HUES64 (cell line): ENCODE data around the gene CD59.
A peak's percentile ranks its signal among the peaks of the same experiment; 100 is the strongest.
"Not testable (repeated sequence)": the region's sequence is repeated elsewhere in the genome, so short reads cannot be mapped to it uniquely, and the experiment has no call there.

Experiments used
- H3K27ac ChIP-seq: 2 replicates; pipeline ENCODE4 v1.7.0; 2013; ENCODE audit warnings: low read depth, low read length, inconsistent platforms
- H3K27me3 ChIP-seq: 2 replicates; pipeline ENCODE4 v1.6.1; 2013; ENCODE audit warnings: mild to moderate bottlenecking, low read length; ENCODE audit not compliant: insufficient read depth
- H3K36me3 ChIP-seq: 2 replicates; pipeline ENCODE4 v1.6.1; 2013; ENCODE audit warnings: mild to moderate bottlenecking, low read length; ENCODE audit not compliant: insufficient read depth
- H3K4me1 ChIP-seq: 2 replicates; pipeline ENCODE4 v1.6.1; 2013; ENCODE audit warnings: mild to moderate bottlenecking, low read length, moderate library complexity; ENCODE audit not compliant: insufficient read depth
- H3K4me3 ChIP-seq: 2 replicates; pipeline ENCODE4 v1.5.1; 2013; ENCODE audit warnings: mild to moderate bottlenecking, low read length, moderate library complexity
- H3K9ac ChIP-seq: 2 replicates; pipeline ENCODE4 v1.6.1; 2013; ENCODE audit warnings: mild to moderate bottlenecking, low read depth, low read length
- H3K9me3 ChIP-seq: 2 replicates; pipeline ENCODE4 v1.6.1; 2013; ENCODE audit warnings: low read depth, low read length; ENCODE audit not compliant: insufficient read depth
- whole genome bisulfite sequencing: fragments of 150-250, 120-280 bp; methylation state at CpG from one replicate; pipeline ENCODE4 v1.1.7; 2013; ENCODE audit warnings: missing lambda C conversion rate; 5-methylcytosine and 5-hydroxymethylcytosine counted together

Gene CD59

DNA sequence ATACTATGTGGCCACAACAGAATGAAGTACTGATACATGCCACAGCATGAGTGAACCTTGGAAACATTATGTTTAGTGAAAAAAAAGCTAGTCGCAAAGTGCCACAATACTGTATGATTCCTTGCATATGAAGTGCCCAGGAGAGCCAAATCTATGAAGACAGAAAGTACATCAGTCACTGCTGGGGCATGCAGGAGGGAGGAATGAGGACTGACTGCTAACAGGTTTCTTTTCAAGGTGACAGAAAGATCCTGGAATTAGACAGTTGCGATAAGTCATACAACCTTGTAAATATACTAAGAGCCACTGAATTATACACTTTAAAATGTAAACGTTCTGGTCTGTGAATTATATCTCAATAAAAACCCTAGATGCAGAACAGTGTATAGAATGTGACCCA lies 23.8 kb downstream of the CD59 start:
- Histone ChIP-seq H3K4me3 (no peak overlapping the region), H3K27ac (no peak overlapping the region), H3K9me3 (no peaks in the 10 kb centered on the region), H3K9ac (no peak overlapping the region), H3K27me3 (no peaks in the 10 kb centered on the region), H3K4me1 (no peaks in the 10 kb centered on the region), H3K36me3 (peaks cover 61% of the 10 kb centered on the region)
- WGBS, result over 99% methylated on average over 3 of the region's 3 CpGs

DNA sequence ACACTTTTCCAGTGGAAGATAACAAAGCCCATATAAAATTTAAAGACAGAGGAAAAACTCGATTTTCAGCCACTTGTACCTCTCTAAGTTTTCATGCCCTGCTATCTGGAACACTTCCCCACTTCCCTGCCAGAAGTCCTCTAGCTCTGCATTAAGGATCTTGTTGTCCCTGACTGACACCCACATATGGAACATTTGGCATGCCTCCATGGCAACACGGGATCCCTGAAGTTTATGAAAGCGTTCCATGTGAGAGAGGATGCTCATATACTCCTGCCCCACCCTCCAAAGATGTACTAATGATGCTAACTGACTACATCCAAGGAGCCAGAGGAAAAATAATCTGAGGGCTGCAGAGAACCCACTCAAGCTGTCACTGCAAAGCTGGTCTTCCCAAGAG lies 26.8 kb downstream of the CD59 start:
- peaks cover 6% of the 10 kb centered on the region; the same call in 1 of the 2 replicates for H3K4me1 ChIP-seq
- no peaks in the 10 kb centered on the region for H3K9me3 ChIP-seq
- H3K9ac ChIP-seq, result no peak overlapping the region
- peaks cover 39% of the 10 kb centered on the region for H3K36me3 ChIP-seq
- no peak overlapping the region for H3K27ac ChIP-seq
- WGBS, result 86% methylated on average over 3 of the region's 3 CpGs
- no peaks in the 10 kb centered on the region for H3K27me3 ChIP-seq
- H3K4me3 ChIP-seq, result no peak overlapping the region

DNA sequence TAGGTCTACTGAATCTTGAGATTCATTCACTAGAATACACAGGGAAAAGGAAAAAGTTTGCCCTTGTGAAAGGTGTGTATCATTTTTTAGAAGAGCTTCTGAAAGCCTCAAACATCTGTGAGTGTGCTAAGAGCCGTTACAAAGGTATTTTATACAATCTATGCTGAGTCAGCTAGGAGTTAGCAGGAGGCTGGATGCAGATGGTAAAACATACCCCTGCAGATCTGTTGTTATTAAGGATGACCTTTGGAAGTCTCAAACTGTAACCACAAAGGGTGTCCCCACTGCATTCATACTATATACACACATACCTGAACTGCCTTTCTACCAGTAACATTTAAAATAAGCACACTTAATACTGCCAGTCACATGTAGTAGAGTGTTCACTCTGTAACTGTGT lies 27.2 kb downstream of the CD59 start:
- Histone ChIP-seq H3K4me1 (peaks cover 7% of the 10 kb centered on the region; the same call in 1 of the 2 replicates), H3K36me3 (peaks cover 34% of the 10 kb centered on the region), H3K27me3 (no peaks in the 10 kb centered on the region), H3K9ac (no peak overlapping the region), H3K9me3 (no peaks in the 10 kb centered on the region), H3K4me3 (no peak overlapping the region), H3K27ac (no peak overlapping the region)
- WGBS, result 93% methylated on average over 1 of the region's 1 CpG

DNA sequence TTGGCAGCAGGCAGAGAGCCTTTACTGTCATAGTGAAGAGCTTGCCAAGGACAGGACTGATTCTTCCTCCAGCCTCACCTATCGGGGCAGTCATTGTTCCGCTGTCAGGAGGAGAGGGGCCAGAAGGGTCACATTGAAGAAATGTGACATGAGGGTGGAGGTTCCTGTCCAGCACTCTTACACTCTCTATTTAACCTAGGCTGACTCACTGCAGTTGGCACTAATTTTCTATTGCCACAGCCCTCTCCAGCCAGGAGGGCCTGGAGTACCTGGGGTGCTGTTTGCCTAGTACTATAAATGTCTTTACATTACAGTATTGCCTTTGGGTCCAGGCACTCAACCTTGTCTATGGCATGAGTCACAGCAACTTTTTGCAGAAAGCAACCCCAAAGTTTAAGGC lies 28.4 kb downstream of the CD59 start:
- H3K4me3 ChIP-seq, H3K4me1 ChIP-seq, H3K9ac ChIP-seq, H3K9me3 ChIP-seq, H3K27me3 ChIP-seq, H3K27ac ChIP-seq: not testable (repeated sequence)
- H3K36me3 ChIP-seq, result peaks cover 24% of the 10 kb centered on the region
- no CpG with 5 or more reads among the region's 2 CpGs for WGBS

DNA sequence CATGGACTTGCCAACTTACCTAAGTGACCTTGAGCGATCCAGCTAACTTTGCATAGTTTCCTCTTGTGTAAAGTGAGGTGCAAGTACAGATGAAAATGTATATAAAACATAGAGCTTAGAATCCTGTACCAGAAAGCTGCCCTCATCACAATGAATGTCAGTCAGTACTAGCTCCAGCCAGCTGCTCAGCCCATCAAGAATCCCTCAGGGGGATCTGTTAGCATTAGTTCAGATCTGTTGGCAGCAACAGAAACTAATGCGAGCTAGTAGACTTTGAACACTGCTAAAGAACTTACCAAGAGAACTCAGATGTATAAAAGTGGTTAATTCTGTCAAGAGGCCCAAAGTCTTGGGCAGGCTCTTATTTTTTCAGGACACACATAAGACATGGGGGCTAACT lies 29.3 kb downstream of the CD59 start:
- Histone ChIP-seq H3K9me3 (no peaks in the 10 kb centered on the region), H3K36me3 (peaks cover 21% of the 10 kb centered on the region), H3K4me1 (peaks cover 7% of the 10 kb centered on the region; the same call in 1 of the 2 replicates), H3K27me3 (no peaks in the 10 kb centered on the region), H3K4me3 (no peak overlapping the region), H3K9ac (no peak overlapping the region), H3K27ac (no peak overlapping the region)
- WGBS, result 96% methylated on average over 2 of the region's 2 CpGs

DNA sequence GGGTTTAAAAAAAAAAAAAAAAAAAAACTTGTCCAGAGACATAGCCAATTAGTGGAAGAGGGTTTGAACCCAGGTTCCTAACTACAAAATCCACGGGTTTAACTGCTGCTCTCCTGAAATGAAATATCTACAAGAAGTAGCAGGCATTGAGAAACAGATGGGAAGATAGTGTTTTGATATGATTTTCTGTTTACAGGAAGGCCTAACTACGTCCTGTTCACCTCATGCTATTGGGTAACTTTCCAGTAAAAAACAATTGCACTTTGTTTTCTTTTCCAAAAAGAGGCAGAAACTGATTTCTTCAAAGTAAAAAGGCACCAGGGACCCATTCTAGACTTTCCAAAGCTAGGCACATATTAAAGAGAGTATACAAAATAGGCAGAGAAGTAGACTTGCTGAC lies 29.7 kb downstream of the CD59 start:
- H3K9ac ChIP-seq, result no peak overlapping the region
- no peak overlapping the region for H3K27ac ChIP-seq
- H3K4me3 ChIP-seq, result no peak overlapping the region
- no peaks in the 10 kb centered on the region for H3K27me3 ChIP-seq
- peaks cover 21% of the 10 kb centered on the region for H3K36me3 ChIP-seq
- H3K4me1 ChIP-seq, result peaks cover 8% of the 10 kb centered on the region; the same call in 1 of the 2 replicates
- no peaks in the 10 kb centered on the region for H3K9me3 ChIP-seq
- WGBS, result 86% methylated on average over 2 of the region's 2 CpGs

DNA sequence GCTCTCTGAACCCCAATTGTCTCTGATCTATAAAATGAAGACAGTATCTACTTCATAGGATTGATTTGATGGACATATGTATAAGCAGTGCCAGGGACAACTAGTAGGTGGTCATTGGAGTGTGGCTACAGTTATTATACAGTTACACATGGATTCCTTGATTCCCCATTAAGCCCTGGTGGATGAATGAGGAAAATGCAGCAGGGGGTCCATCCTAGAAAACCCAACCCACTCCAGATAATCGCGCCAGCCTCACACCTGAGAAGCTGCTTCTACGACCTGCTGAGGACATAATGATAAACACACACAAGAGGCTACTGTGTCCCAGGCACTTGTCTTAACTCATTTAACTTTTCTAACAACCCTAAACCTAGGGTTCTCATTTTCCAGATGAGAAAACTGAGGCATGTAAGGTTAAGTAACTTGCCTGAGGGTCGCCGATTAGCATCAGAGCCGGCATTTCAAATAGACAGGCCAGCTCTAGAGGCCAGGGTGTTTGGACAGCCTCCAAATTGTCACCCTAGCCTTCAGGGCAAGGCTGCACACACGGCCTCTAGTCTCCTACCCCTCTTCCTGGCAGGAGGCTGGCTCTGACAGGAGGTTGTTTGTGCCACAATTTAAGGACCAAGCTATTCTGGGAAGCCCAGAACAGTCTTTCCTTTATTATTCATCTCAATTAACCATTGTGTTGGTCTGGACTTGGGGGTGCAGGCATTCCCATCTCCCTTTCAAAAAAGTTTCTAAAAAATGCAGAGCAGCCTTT lies 31.8 kb downstream of the CD59 start:
- no peaks in the 10 kb centered on the region for H3K9me3 ChIP-seq
- no peak overlapping the region for H3K27ac ChIP-seq
- H3K4me1 ChIP-seq, result peaks cover 13% of the 10 kb centered on the region; the same call in 1 of the 2 replicates
- peaks cover 11% of the 10 kb centered on the region for H3K36me3 ChIP-seq
- H3K9ac ChIP-seq, result no peak overlapping the region
- 78% methylated on average over 7 of the region's 7 CpGs for WGBS
- peaks cover 7% of the 10 kb centered on the region for H3K27me3 ChIP-seq
- no peak overlapping the region for H3K4me3 ChIP-seq

DNA sequence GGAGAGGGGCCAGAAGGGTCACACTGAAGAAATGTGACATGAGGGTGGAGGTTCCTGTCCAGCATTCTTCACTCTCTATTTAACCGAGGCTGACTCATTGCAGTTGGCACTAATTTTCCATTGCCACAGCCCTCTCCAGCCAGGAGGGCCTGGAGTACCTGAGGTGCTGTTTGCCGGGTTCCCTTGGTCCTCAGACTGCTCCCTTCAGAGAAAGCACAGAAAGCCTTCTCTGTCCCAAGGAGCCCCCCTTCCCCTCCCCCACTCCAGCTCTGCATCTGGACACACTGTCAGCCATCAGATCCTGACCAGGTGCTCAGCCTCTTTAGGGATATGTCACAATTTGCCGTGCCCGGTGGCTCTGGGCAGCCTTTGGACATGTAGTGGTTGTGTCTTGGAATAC lies 32.4 kb downstream of the CD59 start:
- no peaks in the 10 kb centered on the region for H3K9me3 ChIP-seq
- H3K27ac ChIP-seq, result no peak overlapping the region
- H3K36me3 ChIP-seq, result peaks cover 4% of the 10 kb centered on the region
- no peak overlapping the region for H3K9ac ChIP-seq
- H3K27me3 ChIP-seq, result peaks cover 12% of the 10 kb centered on the region
- peaks cover 13% of the 10 kb centered on the region; the same call in 1 of the 2 replicates for H3K4me1 ChIP-seq
- no peak overlapping the region for H3K4me3 ChIP-seq
- 90% methylated on average over 4 of the region's 4 CpGs for WGBS

DNA sequence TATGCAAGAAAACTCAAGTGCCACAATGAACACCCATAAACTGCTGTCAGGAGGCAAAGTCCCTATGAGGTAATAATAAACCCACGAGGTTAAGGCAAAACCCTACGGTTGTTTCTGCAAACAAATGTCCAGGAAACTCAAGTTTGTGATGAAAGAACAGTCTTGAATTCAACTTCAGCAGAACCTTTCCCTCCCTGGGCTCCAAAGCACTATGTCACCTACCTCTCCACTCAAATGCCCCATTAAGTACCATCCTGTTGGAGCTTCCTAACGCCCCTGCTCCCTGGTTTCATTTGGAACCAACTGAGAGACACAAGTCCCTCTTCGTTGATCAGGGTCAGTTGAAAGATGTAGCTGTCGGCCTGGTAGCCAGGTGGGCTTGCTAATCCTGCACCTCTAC lies 33.0 kb downstream of the CD59 start:
- no peaks in the 10 kb centered on the region; the same call in 1 of the 2 replicates for H3K36me3 ChIP-seq
- WGBS, result 92% methylated on average over 4 of the region's 5 CpGs
- H3K9ac ChIP-seq, result no peak overlapping the region
- H3K27me3 ChIP-seq, result peaks cover 12% of the 10 kb centered on the region
- peaks cover 13% of the 10 kb centered on the region; the same call in 1 of the 2 replicates for H3K4me1 ChIP-seq
- H3K4me3 ChIP-seq, result no peak overlapping the region
- H3K27ac ChIP-seq, result no peak overlapping the region
- H3K9me3 ChIP-seq, result no peaks in the 10 kb centered on the region

DNA sequence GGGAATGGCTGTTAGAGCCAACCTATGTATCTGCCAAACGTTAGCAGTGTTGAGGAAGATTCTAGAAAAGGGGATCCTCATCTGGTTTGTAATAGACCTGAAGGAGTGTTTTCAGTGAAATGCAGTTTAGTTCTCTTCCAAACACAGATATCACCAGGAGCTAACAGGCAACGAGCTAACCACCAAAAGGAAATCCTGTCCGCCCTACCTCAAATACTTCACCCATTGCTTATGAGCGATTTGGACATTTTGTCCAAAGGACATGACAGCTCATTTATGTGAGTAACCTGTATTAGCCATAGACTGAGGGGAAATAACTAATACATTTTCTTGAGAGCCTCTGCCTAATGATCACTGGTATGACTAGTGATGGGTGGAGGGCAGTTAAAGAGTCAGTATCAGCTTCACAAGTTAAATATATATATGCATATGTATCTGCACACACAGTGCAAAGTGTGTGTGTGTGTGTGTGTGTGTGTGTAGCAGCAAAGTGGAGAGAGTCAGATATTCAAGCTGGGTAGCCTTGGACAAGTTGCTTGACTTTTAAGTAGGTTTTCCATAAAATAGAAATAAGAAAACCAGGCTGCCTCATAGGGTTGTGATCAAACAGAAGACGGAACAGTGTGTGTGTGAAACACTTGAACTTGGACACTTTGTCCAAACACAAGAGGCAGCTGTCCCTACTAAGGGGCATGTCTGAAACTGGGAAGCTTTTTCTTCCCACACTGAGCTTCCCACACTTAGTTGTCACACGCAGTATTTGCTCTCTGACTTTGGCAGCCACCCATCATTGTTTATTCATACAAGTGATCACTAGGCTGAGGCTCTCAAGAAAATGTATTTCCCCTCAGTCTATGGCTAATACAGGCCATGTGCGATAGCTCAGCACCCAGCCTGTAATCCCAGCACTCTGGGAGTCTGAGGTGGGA lies 34.7 kb downstream of the CD59 start:
- H3K9ac ChIP-seq, result peak overlapping the region; percentile 38; the same call in 1 of the 2 replicates

More for the DNA sequence above, 34.7 kb downstream of the CD59 start:
- no peak overlapping the region for H3K27ac ChIP-seq
- no peaks in the 10 kb centered on the region for H3K9me3 ChIP-seq
- WGBS, result 78% methylated on average over 7 of the region's 7 CpGs
- peaks cover 12% of the 10 kb centered on the region for H3K27me3 ChIP-seq
- H3K4me3 ChIP-seq, result peak overlapping the region; percentile 86
- no peaks in the 10 kb centered on the region for H3K36me3 ChIP-seq
- H3K4me1 ChIP-seq, result peaks cover 13% of the 10 kb centered on the region; the same call in 1 of the 2 replicates
